GF-D8 (cell line): ENCODE results near the gene RPL36AL.
A peak's percentile ranks its signal among the peaks of the same experiment; 100 is the strongest.
"Not testable (repeated sequence)": the region's sequence is repeated elsewhere in the genome, so short reads cannot be mapped to it uniquely, and the experiment has no call there.

Experiments used
- DNase-seq: peaks from one replicate; lab custom pipeline; 2025; lab: John Stamatoyannopoulos, UW

The RPL36AL gene

DNA sequence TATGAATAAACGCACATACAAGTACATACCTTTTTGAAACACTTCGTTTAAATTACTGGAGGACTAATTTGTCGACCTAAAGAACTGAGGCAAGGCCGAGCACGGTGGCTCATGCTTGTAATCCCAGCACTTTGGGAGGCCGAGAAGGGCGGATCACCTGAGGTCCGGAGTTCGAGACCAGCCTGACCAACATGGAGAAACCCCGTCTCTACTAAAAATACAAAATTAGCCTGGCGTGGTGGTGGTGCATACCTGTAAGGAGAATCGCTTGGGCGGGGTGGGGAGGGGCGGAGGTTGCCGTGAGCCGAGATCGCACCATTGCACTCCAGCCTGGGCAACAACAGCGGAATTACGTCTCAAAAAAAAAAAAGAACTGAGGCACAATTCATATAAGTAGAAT is 1.2 kb downstream of the RPL36AL start:
- DNase-seq = not testable (repeated sequence)

DNA sequence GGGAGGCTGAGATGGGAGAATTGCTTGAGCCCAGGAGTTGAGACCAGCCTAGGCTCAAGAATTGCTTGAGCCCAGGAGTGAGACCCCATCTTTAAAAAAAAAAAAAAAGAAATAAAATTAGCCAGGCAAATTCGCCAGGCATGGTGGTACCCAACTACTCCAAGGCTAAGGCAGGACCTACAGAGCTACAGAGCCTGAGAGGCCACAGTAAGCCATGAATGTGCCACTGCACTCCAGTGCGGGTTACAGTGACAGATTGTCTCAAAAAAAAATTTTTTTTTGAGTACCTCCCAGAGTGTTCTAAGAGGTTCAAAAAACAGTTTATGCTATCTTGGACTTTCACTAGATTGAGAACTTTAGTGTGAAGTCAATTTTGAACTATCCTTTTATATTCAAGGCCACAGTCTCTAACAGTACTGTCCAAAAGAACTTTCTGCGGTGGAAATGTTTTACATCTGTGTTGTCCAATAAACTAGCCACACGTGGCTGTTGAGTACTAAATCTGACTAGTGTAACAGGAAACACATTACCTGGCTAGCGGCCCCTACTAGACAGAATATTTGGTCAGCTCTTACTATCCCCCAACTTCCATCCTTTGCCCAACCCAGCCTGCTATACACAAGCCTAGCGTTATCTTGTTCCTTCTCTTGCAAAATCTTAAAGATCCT is 2.4 kb downstream of the RPL36AL start:
- DNase-seq = no peak

DNA sequence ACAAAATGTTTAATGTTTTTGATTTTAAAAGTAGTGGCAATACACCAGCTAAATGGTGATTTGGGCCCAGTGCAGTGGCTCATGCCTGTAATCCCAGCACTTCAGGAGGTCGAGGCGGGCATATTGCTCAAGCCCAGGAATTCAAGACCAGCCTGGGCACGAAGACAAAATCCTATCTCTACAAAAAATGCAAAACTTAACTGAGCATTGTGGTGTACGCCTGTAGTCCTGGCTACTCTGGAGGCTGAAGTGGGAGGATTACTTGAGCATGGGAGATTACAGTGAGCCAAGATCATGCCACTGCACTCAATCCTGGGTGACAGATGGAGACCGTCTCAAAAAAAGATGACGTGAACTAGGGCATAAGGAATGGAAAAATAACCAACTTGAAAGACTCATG is 4.7 kb downstream of the RPL36AL start:
- no peak for DNase-seq

DNA sequence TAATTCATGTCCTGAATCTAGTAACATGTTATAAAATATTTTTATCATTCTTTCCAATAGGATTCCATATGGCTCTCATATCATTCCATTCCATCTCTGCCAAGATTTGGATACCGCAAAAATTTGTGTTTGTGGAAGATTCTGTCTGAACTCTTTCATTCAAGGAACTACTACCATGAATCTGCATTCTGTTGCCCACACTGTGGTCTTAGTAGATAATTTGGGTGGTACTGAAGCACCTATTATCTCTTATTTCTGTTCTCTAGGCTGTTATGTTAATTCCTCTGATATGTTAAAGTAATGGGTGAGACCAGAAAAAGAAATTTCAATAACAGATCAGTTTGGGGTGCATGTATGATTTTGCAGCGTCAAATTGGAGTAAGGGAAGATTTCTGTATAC is 6.2 kb downstream of the RPL36AL start:
- DNase-seq = no peak

DNA sequence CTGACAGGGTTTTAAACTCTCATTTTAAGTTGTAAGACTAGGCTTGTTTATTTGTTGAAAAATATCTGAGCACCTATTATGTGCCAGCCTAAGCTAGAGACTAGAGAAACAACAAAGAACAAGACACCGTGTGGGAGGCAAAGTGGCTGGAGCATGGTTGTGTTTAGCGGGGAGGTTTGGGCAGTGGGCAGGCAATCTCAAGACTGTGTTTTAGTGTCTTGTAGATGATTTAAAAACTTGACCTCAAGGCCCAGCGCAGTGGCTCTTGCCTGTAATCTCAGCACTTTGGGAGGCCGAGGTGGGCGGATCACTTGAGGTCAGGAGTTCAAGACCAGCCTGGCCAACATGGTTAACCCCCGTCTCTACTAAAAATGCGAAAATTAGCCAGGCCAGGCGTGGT is 7.8 kb downstream of the RPL36AL start:
- DNase-seq = no peak

DNA sequence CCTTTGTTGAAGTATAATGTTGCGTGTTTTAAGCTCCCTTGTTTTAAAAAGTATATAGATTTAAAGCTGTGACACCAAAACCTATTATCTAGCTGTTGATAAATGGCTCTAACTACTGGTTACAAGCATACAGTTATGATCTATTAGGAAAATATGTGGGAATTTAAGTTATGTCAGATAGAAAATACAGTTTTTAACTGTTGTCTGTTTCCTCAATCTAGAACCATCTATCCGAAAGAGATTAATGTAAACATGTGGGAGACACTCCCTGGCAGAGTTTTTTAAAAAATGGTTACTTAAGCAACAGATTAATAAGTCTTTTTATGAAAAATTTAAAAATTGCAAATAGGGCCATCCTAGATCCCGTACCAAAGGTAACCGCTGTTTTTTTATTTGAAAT is 8.2 kb downstream of the RPL36AL start:
- no peak for DNase-seq

DNA sequence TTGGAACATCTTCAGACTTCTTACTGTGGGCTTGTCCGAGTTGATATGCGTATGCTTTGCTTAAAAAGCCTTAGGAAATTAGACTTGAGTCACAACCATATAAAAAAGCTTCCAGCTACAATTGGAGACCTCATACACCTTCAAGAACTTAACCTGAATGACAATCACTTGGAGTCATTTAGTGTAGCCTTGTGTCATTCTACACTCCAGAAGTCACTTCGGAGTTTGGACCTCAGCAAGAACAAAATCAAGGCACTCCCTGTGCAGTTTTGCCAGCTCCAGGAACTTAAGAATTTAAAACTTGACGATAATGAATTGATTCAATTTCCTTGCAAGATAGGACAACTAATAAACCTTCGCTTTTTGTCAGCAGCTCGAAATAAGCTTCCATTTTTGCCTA is 12.8 kb downstream of the RPL36AL start:
- DNase-seq = no peak

DNA sequence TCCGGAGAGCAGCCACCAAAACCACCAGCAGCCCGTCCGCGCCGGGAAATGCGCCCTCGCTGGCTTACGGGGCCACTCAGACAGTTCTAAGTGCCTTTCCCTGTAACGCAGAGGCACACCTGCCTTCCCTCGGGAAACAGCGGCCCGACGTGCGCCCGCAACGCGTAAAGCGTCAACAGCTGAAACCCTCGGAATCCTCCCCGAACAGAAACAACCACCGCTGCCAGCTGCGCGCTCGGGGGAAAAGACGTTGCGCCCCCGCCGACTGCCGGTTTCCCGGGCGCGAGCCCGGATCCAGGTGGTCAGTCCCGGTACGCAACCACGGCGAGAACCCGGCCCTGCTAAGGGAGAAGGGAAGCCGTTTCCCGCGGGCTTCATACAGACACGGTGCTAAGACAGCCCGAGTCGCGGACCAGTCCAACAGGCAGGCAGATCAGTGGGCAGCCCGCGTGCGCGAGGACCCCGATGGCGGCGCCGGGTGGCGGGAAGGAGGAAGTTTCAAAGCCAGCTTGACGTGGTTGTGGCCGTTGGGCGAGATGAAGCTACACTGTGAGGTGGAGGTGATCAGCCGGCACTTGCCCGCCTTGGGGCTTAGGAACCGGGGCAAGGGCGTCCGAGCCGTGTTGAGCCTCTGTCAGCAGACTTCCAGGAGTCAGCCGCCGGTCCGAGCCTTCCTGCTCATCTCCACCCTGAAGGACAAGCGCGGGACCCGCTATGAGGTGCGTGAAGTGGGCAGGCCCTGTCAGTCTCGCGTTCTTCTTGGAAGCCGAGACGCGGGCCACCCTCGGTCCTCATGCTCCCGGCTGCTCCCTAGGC is 21.7 kb downstream of the RPL36AL start, which contains the start of gene LRR1:
Gene LRR1 (plus strand): TSS at position 456 of the 816 bp plus-strand sequence. CDS start 81 bp downstream, at position 537.
- peak; percentile 72 for DNase-seq

DNA sequence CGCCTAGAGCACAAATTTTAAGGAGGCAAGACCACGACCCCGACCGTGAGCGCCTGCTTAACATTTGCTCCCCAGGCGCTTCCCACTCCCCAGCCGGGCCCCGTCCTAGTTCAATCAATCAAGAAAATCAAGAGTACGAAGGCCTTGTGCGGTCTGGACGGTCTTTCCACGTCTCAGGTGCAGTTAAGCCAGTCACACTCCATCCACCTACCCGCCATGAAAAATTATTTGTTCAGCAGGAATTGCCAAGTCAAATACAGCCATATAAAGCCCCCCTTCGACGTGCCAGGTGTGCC is 22.3 kb downstream of the RPL36AL start:
- DNase-seq = no peak

DNA sequence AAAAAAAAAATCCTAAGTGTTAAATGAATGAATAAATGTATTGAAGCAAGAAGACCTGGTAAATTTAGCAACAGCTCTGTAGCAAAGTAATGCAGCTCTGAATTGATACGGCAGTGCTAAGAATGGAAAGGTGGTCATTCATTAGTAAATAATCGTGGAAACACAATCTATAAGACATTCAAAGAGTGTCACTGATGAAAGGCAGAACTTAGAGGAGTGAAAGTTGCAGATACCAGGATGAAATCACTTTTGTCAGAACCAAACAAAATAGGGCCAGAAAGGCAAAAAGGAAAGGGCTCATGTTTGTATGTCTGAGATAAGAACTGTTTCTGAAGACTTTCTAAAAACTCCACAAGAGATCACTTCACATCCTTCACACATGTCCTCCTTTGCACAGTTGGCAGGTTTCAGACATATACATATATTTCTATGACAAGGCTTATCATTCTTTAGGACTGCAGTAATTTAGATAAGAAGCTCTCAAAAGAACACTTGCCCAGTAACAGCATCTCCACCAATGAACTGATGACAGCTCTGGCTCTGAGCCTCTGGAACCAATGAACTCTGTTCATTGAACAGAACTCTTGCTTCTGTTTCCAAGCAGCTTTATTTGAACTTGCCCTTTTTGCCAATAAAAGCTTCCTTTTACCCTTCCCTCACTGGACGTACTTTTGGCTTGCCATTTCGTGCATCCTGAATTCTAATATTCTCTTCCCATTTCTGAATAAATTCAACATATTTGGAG is 25.9 kb downstream of the RPL36AL start:
- DNase-seq = no peak

DNA sequence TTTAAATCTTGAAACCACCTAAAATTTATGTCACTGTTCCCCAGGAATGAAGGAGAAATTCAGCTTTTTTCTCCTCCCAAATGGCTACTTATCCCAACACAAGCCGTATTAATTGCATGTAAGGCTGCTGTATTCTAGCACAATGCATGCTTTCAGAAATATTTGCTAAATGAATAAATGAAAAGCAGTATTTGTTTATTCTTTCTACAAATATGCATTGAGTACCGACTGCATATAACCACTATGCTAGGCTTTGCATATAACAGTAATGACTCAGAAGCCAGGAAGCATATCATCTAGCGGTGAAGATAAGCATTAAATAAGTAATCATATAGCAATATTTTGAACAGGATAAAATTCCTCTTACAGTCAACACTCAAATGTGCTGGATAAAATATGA is 27.4 kb downstream of the RPL36AL start:
- no peak for DNase-seq

DNA sequence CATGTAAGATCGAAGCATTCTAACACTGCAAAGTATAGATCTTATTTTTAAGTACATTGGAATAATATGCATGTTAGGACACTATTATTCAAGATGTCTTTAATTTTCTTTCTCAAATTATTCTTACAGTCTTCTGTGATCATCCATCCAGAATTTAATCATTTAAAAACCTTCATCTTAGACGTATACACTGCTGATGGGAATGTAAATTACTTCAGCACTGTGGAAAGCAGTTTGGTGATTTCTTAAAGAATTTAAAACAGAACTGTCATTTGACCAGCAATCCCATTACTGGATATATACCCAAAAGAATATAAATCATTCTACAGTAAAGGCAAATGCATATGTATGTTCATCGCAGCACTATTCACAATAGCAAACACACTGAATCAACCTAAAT is 31.0 kb downstream of the RPL36AL start:
- no peak for DNase-seq

DNA sequence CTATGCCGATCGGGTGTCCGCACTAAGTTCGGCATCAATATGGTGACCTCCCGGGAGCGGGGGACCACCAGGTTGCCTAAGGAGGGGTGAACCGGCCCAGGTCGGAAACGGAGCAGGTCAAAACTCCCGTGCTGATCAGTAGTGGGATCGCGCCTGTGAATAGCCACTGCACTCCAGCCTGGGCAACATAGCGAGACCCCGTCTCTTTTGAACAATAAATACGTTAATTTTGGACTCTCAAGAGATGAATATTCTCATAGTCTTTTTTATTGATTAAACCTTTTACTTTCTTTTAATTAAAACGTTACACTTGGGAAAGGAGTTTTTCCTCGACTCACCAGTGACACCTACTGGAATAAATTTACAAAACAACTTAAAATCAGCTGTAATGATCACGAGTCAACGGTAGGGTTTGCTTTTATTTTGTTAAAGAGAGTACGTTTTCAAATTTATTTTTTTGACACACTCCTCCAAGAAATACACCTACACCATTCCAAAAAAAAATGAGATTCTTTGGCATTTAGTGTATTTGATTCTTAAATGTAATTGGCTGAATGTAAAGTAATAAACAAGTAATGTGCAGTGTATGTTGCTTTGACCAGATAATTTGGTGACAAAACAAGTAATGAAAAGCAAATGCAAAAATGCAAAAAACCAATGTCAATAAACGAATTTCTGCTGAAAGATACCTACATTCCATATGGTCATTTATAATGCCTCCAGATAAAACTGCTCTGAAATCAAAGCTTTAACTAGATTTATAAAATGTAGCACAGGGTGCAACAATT is 33.6 kb downstream of the RPL36AL start:
- peak; percentile 51 for DNase-seq

DNA sequence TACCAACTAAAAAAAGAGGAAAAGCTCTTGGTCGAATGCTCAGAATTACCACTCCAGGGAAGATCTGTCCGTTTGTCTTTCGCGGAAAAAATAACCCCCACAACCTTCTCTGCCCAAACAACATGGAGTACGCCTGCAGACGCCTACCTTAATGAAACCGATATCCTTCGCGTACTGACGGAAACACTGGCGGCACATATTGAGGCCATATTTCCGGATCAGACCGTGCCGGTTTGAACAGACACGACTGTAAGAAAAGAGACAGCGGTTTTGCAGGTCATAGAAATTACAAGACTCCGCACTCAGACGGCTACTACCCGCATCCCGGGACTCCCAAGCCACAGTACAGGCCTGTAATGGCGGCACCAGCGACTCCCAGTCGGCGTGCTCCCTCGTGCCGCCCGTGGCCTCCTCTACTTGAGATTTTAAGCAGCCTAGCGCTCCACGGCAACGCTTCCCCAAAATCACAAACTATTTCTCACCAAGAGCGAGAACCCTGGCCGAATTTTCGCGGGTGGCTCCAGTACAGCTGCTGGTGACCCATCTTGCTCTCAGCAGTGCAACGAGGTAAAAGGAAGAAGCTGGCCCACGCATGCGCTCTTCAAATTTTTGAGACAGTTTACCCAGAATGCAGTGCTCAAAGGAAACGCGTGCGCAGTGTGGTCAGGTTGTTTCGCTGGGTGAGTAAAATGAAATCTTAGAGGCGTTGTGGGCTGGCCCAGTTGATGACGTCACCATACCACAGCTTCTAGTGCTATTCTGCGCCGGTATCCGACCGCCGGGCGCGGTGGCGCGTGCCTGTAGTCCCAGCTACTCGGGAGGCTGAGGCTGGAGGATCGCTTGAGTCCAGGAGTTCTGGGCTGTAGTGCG is 34.4 kb downstream of the RPL36AL start, which contains the start of gene RPS29:
Gene RPS29 (minus strand): TSS at position 578 of the 870 bp plus-strand sequence. CDS start 34 bp downstream, at position 544.
- DNase-seq = peak; percentile 97

DNA sequence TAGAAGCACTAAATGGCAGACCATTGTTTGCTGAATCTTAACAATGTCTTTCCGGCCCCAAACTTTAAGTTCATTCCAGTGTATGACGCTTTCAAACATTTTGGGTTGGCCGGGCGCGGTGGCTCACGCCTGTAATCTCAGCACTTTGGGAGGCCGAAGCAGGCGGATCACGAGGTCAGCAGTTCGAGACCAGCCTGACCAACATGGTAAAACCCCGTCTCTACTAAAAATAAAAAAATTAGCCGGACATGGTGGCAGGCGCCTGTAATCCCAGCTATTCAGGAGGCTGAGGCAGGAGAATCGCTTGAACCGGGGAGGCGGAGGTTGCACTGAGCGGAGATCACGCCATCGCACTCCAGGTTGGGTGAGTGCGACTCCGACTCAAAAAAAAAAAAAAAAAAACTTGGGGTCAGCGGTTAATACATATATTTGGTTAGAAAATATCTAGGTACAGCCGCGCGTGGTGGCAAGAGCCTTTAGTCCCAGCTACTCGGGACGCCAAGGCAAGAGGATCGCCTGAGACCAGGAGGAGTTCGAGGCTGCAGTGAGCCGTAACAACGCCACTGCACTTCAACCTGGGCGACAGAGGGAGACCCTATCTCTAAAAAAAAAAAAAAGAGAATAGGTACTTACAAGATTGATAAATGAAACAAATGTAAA is 35.3 kb downstream of the RPL36AL start:
- DNase-seq = not testable (repeated sequence)

DNA sequence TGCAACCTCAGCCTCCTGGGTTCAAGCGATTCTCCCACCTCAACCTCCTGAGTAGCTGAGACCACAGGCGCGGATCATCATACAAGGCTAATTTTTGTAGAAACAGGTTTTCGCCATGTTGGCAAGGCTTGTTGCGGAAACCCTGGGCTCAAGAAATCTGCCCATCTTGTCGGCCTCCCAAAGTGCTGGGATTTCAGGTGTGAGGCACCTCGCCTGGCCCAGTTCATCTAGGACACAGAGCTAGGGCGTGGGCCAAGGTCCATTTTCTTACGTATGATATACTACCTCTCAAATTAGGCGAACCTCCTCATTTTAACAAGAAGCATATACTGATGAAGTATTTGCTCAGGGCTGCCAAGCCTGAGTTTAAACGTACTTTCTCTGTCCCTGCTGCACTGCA is 36.4 kb downstream of the RPL36AL start:
- DNase-seq = no peak

DNA sequence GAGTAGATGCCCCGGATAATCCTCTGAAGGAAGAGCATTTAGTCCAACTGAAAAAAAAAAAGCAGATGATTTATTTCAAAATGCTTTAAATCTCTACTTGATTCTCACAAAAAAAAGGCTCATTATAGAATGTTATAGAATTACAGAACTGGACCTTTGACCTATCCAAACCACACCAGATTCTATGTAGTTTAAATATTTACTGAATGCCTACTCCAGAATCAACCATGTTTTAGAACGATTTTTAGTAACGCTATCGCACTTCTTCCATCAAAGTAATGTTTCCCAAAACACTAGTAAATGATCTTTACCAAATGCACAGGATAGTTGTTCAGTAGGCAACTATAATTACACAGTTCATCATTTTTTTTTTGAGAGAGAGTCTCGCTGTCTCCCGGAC is 36.8 kb downstream of the RPL36AL start:
- DNase-seq = no peak

DNA sequence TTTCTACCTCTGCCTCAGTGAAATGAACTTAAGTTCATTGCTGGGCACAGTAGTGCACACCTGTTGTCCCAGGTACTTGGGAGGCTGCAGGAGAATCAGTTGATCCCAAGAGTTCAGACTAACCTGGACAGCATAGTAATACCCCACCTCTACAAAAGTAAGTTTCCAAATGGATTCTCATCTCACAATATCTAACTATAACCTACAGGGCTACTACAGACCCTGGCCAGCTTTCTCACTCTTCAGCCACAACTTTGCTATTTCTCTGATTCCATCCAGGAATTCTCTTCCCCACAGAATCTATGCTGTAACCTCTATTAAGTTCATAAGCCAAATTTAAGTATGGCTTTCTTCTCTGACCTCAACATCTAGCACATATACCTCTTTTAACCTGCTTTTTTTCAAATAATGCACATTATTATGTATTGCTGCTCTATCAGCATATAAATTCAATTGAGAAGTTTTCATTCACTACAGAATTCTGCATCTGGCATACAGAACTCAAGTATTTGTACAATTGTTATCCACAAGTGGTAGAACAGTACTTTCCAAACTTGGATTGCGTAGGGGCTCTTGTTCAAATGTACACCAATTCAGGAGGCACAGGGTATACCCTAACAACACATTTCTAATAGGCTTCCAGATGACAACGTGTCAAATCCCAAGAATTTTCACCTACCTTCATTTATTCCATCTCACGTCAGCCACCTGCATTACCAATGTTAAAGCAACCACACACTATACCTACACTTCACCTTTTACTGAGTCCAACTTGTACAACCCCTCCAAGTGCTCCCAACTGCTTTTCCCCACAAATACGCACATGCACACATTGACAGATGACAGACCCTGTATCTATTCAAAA is 38.1 kb downstream of the RPL36AL start:
- no peak for DNase-seq
